Omental fat pad (tissue), 4 donors: ENCODE results near the gene MBLAC1. TPM values are rescaled to one million over a fixed set of nuclear protein-coding genes. Genes with fewer than 3 reads are reported as not detected.
A peak's percentile ranks its signal among the peaks of the same experiment; 100 is the strongest.

Experiments
- ATAC-seq: fragments of 150-250 bp; one replicate; pipeline ENCODE4 v1.9.1; 2016; ENCODE audit warnings: mild to moderate bottlenecking, moderate library complexity; ENCODE audit not compliant: low FRiP score
- DNase-seq: peaks from one replicate; pipeline ENCODE4 v3.0.0-alpha.2; 2019; ENCODE audit warnings: low spot score
- CTCF ChIP-seq, 3 donors: fragments of 450-650 bp; IDR thresholded peaks; one replicate each; pipeline ENCODE4 v1.5.1; 2016 to 2017; ENCODE audit warnings: antibody characterized with exemption in 3 of 3, mild to moderate bottlenecking in 3 of 3, moderate library complexity in 2 of 3
- total RNA-seq, 4 donors: library from RNA; depleted of rRNA; stranded (reverse); fragments of >200 nt; gene quantifications; one replicate each; pipeline ENCODE4 v1.1.0, GENCODE V29; 2016

The MBLAC1 gene
- total RNA-seq, 4 donors from 2014 or later = 1.3 to 2.9 (median 1.7) TPM

GRCh38 chr7:100118388-100119071, 8.2 kb upstream of the MBLAC1 start:
- TF ChIP-seq CTCF (IDR thresholded peaks at IDR 0.05) = no peak
- no peak for ATAC-seq
- no peak for DNase-seq

- no peak for TF ChIP-seq CTCF (IDR thresholded peaks at IDR 0.05)
- DNase-seq = peak; percentile 76
- peak; percentile 92 for ATAC-seq
Observed at GRCh38 chr7:100119072-100119969, 7.4 kb upstream of the MBLAC1 start, which contains the start of the genes CNPY4 and TAF6. TSS of gene CNPY4 (plus strand) at chr7:100119634. CDS start at chr7:100119745, 111 bp downstream. TSS of gene TAF6 (minus strand) at chr7:100119358. CDS start at chr7:100114209, 5,149 bp downstream.

- DNase-seq (no peak), ATAC-seq (peak; percentile 34)
- TF ChIP-seq CTCF (IDR thresholded peaks at IDR 0.05) = no peak
Observed at GRCh38 chr7:100119970-100120732, 6.6 kb upstream of the MBLAC1 start.

- ATAC-seq = no peak
- TF ChIP-seq CTCF (IDR thresholded peaks at IDR 0.05) = no peak
Observed at GRCh38 chr7:100120733-100121036, 6.1 kb upstream of the MBLAC1 start.

GRCh38 chr7:100122067-100122466, 4.7 kb upstream of the MBLAC1 start:
- ATAC-seq = no peak
- TF ChIP-seq CTCF (IDR thresholded peaks at IDR 0.05) = no peak
- no peak for DNase-seq

More at GRCh38 chr7:100120733-100121036, 6.1 kb upstream of the MBLAC1 start:
- DNase-seq = no peak

GRCh38 chr7:100122568-100122967, 4.2 kb upstream of the MBLAC1 start:
- DNase-seq = no peak
- TF ChIP-seq CTCF (IDR thresholded peaks at IDR 0.05) = no peak
- ATAC-seq = no peak
